ENCODE measurements around the gene PTPRG.

The PTPRG gene

GRCh38 chr3:61617651-61618050 is 56.3 kb downstream of the PTPRG start:
- no peak for DNase-seq (ENCODE audit: extremely low read depth, low read depth)
- no peak for TF ChIP-seq CTCF (IDR thresholded peaks at IDR 0.05; ENCODE audit: low read depth, low read length)

GRCh38 chr3:61618231-61618630 is 56.9 kb downstream of the PTPRG start:
- TF ChIP-seq CTCF (IDR thresholded peaks at IDR 0.05; ENCODE audit: low read depth, low read length), result no peak
- no peak for DNase-seq (ENCODE audit: extremely low read depth, low read depth)

GRCh38 chr3:61618871-61619270 is 57.5 kb downstream of the PTPRG start:
- TF ChIP-seq CTCF (IDR thresholded peaks at IDR 0.05; ENCODE audit: low read depth, low read length), result no peak
- DNase-seq (ENCODE audit: extremely low read depth, low read depth), result no peak

- TF ChIP-seq CTCF (IDR thresholded peaks at IDR 0.05; ENCODE audit: low read depth, low read length), result no peak
- DNase-seq (ENCODE audit: extremely low read depth, low read depth), result no peak
These were observed 58.7 kb downstream of the PTPRG start for GRCh38 chr3:61620073-61620472.

- DNase-seq (ENCODE audit: extremely low read depth, low read depth), result no peak
- no peak for TF ChIP-seq CTCF (IDR thresholded peaks at IDR 0.05; ENCODE audit: low read depth, low read length)
These were observed 62.9 kb downstream of the PTPRG start for GRCh38 chr3:61624300-61624699.

GRCh38 chr3:61625429-61625828 is 64.1 kb downstream of the PTPRG start:
- no peak for TF ChIP-seq CTCF (IDR thresholded peaks at IDR 0.05; ENCODE audit: low read depth, low read length)
- DNase-seq (ENCODE audit: extremely low read depth, low read depth), result no peak

- DNase-seq (ENCODE audit: extremely low read depth, low read depth), result no peak
- no peak for TF ChIP-seq CTCF (IDR thresholded peaks at IDR 0.05; ENCODE audit: low read depth, low read length)
These were observed 65.1 kb downstream of the PTPRG start for GRCh38 chr3:61626484-61626883.
